GM19099 (cell line): Measurements from ENCODE around the gene SP110.

Source experiments
- POLR2A ChIP-seq: IDR thresholded peaks from 3 replicates; pipeline ENCODE4 v1.6.1; 2011; ENCODE audit warnings: low read depth; ENCODE audit not compliant: insufficient read length; ENCODE audit errors: extremely low read depth

The SP110 gene

GRCh38 chr2:230203110-230203676 lies 16.6 kb downstream of the SP110 start:
- no peak for TF ChIP-seq POLR2A

- TF ChIP-seq POLR2A, result no peak
Observed at GRCh38 chr2:230202430-230203109, 17.2 kb downstream of the SP110 start.

GRCh38 chr2:230184727-230185578 lies 34.8 kb downstream of the SP110 start:
- no peak for TF ChIP-seq POLR2A

GRCh38 chr2:230181195-230181594 lies 38.6 kb downstream of the SP110 start:
- TF ChIP-seq POLR2A, result no peak

- no peak for TF ChIP-seq POLR2A
Observed at GRCh38 chr2:230179907-230180306, 39.9 kb downstream of the SP110 start.

- TF ChIP-seq POLR2A, result no peak
Observed at GRCh38 chr2:230178546-230179485, 41.0 kb downstream of the SP110 start.

- no peak for TF ChIP-seq POLR2A
Observed at GRCh38 chr2:230176996-230177395, 42.8 kb downstream of the SP110 start.

- TF ChIP-seq POLR2A, result no peak
Observed at GRCh38 chr2:230174466-230174865, 45.3 kb downstream of the SP110 start.

GRCh38 chr2:230172852-230173251 lies 46.9 kb downstream of the SP110 start:
- TF ChIP-seq POLR2A, result no peak

- TF ChIP-seq POLR2A, result no peak
Observed at GRCh38 chr2:230172156-230172555, 47.6 kb downstream of the SP110 start.

GRCh38 chr2:230170532-230170931 lies 49.3 kb downstream of the SP110 start:
- TF ChIP-seq POLR2A, result no peak

- no peak for TF ChIP-seq POLR2A
Observed at GRCh38 chr2:230166557-230167170, 53.1 kb downstream of the SP110 start.

- no peak for TF ChIP-seq POLR2A
Observed at GRCh38 chr2:230164139-230164538, 55.6 kb downstream of the SP110 start.

GRCh38 chr2:230162981-230163380 lies 56.8 kb downstream of the SP110 start:
- TF ChIP-seq POLR2A, result no peak

GRCh38 chr2:230161184-230161583 lies 58.6 kb downstream of the SP110 start:
- no peak for TF ChIP-seq POLR2A

GRCh38 chr2:230160112-230160660 lies 59.6 kb downstream of the SP110 start:
- no peak for TF ChIP-seq POLR2A
